Measurements from ENCODE around the gene LHFPL2.

LHFPL2 gene

DNA sequence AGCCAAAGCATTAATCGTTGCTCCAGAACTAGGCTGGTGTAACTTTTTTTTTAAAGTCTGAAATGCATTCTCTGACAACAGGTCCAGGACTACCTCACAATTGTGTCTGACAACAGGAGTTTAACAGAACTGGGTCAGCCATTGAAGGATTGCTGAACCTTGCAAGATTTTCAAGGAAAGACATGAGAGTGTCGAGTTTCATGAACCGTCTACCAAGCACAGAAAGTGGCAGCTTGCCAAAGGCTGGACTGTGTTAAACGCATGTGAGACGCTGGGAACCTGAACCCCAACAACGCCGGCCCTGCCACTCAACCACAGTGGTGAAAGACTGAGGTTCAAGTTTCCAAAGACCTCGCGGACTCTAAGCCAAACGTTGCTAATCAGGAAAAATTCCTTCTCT is 79.1 kb downstream of the LHFPL2 start:
- DNase-seq (ENCODE audit: low read depth in 3 of 3): no peak

DNA sequence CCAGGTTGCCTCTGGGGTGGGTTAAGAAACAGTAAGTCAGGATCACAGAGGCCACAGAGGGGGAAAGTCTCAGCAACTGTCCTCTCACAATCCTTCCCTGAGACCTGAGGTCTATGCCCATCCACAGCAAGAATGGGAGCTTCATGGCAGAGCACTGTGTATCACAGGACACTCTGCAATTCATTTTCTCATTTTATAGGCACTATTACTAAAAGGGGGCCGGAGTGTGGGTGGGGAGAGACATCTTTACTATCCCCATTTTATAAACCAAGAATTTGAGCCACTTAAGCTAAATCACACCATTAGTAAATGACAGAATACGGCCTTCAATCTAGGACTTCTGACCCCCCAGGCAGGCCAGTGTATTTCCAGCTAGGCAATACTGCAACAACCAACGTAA is 79.9 kb downstream of the LHFPL2 start:
- DNase-seq (ENCODE audit: low read depth in 3 of 3): no peak

DNA sequence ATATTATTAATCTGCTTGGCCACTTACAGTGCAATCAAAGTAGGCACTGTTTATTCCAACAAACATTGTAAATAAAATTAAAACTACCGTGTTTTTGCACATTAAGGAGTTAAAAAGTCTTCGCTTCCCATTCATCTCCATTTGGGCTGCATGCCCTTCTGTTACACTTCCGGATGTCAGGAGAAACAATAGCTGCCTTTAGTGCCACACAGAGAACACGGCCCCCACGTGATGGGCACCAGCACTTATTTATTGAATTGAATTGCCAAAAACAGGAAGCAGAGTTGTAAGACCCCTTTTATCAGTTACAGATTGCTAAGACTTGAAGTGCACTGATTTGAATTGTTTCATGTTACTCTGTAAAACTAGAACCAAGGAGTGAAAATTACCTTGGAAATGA is 80.4 kb downstream of the LHFPL2 start:
- no peak for DNase-seq (ENCODE audit: low read depth in 3 of 3)

GRCh38 chr5:78567617-78568016 is 81.0 kb downstream of the LHFPL2 start:
- no peak for DNase-seq (ENCODE audit: low read depth in 3 of 3)

- DNase-seq (ENCODE audit: low read depth in 3 of 3): no peak
Measured at GRCh38 chr5:78566747-78567425, 81.7 kb downstream of the LHFPL2 start.

- no peak for DNase-seq (ENCODE audit: low read depth in 3 of 3)
Measured at GRCh38 chr5:78565395-78565794, 83.2 kb downstream of the LHFPL2 start.

GRCh38 chr5:78563621-78564020 is 85.0 kb downstream of the LHFPL2 start:
- DNase-seq (ENCODE audit: low read depth in 3 of 3): no peak

DNA sequence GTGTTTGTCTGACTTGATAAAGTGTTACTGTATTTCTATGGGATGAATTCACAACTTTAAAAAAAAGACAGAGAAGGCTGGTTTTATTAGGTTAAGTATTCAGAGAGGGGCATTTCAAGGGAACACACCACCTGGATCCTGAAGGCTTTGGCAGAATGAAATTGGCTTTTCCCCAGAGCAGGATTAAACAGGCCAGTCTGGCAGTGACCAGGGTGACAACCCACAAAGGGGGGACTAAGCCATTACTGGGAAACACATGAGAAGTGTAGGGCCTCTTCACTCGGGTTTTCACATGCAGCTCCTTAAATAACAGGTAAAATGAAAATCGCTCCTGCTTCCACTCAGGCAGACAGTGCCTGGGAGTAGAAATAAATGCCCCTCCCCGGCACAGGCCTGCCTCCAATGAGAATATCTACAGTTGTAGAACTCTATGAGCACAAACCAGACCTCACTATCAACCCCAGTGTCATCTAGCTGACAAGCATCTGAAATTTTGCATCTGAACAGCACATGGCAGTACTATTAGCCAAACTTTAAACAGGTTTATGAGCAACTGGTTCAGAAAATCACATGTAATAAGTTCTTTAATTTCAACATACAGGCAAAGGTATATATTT is 85.8 kb downstream of the LHFPL2 start:
- no peak for DNase-seq (ENCODE audit: low read depth in 3 of 3)

- DNase-seq (ENCODE audit: low read depth in 3 of 3): no peak
Measured at GRCh38 chr5:78562001-78562400, 86.6 kb downstream of the LHFPL2 start.

DNA sequence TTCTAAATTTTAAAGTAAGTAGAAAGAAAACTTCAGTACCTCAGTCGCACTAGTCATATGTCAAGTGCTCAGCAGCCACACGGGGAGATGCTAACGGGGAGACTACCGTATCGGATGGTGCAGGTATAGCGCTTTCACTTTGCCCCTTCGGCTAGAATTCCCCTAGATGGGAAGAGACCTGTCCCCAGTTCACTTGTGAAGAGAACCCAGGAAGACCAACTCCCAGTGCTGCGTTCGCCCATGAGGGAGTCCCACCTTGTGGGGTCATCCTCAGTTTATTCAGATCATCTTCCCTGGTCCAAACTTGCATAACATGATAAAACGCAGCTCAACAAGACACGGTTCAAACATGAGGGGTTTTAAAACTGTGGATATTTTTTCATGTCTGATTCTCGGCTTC is 87.3 kb downstream of the LHFPL2 start:
- no peak for DNase-seq (ENCODE audit: low read depth in 3 of 3)

DNA sequence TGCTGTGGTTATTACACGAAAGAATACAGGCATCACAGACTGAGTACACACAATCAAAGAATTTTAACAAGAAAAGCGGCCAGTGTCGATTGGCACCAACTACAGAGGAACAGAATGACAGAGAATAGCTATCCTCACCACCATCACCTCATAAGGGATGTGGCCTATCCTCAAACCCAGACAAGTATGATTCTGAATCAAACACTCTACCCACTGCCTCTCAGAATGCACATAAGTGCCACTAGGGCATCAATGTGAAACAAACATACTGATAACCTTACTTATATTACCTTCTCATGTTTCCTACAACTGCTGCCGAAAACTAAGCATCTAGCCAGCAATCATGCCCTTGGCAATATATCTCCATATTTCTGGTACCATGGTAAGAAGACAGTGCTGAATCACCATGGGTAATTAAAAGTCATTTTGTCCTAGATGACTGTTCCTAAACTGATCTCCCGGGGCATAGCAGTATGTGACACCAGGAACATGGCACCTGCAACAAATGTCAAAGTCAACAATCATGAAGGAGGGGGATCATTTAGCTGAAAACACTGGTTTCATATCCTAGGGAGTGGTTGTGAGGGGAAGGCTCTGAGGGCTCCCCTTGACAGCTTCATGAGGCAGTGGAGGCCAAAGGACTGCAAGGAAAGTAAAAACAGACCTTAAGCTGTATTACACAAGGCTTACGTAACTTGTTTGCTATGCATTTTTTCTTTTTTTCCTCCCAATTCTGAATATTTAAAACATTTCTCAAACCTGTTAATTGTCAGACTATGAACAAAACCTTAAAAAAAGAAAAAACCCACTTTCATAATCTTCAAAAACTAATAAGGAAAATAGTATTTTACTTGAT is 88.3 kb downstream of the LHFPL2 start:
- no peak for DNase-seq (ENCODE audit: low read depth in 3 of 3)

- DNase-seq (ENCODE audit: low read depth in 3 of 3): no peak
Measured at GRCh38 chr5:78557601-78558000, 91.0 kb downstream of the LHFPL2 start.

GRCh38 chr5:78555870-78556269 is 92.7 kb downstream of the LHFPL2 start:
- DNase-seq (ENCODE audit: low read depth in 3 of 3): no peak

DNA sequence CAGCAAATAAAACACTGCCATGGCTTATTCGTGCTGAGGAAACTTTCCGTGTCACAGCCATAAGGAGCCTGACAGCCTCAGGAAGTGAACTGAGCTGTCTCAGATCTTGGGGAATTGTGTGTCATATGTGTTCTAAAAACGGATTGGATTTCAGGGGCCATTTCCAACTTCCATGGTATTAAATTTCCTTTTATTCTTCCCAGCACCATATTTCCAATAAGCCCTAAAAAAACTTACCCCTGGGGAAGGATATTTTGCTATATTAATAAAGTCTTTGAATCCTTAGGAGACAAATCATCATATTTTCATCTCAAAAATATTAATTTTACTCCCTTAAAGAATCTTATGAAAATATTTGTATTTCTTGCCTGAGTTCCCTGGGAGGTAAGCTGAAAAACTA is 93.9 kb downstream of the LHFPL2 start:
- no peak for DNase-seq (ENCODE audit: low read depth in 3 of 3)

DNA sequence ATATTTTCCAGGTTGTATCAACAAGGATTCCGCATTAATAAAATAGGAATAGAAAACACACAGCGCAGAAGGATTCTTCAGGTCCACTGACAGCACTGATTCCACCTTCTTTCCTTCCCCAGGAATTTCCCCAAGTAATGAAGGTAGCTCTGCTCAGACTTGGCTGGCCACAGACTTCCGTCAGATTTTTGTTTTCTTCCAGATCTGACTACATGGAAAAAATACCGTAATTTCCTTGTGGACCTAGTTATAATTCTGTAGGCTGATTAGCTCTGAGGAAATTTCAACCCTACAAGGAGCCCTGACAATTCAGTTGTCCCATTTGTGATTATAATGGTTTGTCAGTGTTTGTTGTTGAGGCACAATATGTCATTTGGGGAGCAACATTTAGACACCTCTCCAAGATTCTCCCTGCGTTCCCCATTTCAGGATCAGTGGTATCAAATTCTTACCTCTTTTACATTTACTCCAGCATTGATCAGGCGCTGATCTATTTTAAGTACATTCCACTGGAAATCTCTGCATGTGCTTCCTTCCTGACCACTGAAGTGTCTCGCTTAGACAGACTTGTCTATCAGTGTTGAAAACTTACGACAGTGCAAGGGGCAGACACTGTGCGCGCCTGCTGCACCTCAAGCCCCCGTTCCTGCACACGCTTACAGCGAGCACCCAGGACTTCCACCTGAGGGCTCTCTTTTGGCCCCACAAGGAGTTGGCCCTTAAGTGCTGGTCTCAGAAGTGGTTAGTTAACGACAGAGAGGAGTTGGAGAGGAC is 94.8 kb downstream of the LHFPL2 start:
- no peak for DNase-seq (ENCODE audit: low read depth in 3 of 3)

- DNase-seq (ENCODE audit: low read depth in 3 of 3): no peak
Measured at GRCh38 chr5:78552729-78553342, 95.7 kb downstream of the LHFPL2 start.

GRCh38 chr5:78550891-78551290 is 97.7 kb downstream of the LHFPL2 start:
- DNase-seq (ENCODE audit: low read depth in 3 of 3): no peak

DNA sequence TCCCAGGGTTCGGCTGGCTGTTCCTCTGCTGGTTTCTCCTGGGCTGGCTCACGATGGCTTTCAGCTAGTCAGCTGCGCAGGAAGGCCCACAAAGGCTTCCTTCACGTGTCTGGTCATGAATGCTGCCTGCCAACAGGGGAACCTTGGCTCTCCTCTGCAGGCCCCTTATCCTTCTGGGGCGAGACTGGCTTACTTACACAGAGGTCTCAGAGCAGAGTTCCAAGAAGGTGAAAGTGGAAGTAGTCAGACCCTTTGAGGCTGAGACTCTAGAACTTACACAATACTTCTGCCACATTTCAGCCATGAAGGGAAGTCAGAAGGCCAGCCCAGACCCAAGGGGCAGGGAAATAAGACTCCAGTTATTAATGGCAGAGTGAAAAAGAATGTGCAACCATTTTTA is 99.5 kb downstream of the LHFPL2 start:
- DNase-seq (ENCODE audit: low read depth in 3 of 3): no peak

- DNase-seq (ENCODE audit: low read depth in 3 of 3): no peak
Measured at GRCh38 chr5:78547731-78548615, 100.6 kb downstream of the LHFPL2 start.

- DNase-seq (ENCODE audit: low read depth in 3 of 3): no peak
Measured at GRCh38 chr5:78547183-78547582, 101.4 kb downstream of the LHFPL2 start.

Data from stimulated activated CD4-positive, alpha-beta T cell treated with anti-CD3 and anti-CD28 coated beads, TNF-alpha, amount 100 ng/mL, for 48 hours (primary cell).